GM13976 (cell line): Measurements from ENCODE around the gene YWHAQ.
"Not testable (repeated sequence)": the region's sequence is repeated elsewhere in the genome, so short reads cannot be mapped to it uniquely, and the experiment has no call there.

Experiments
- DNase-seq: peaks from one replicate; pipeline ENCODE4 v3.0.0; 2012; ENCODE audit warnings: low spot score
- CTCF ChIP-seq: IDR thresholded peaks from 2 replicates; pipeline ENCODE4 v1.5.1; 2012; ENCODE audit warnings: borderline replicate concordance, mild to moderate bottlenecking; ENCODE audit not compliant: insufficient read depth; ENCODE audit errors: extremely low read depth, missing control alignments, control extremely low read depth
- in situ Hi-C: fragments of 300-500 bp; cut with MboI; formaldehyde crosslinking; loops from one replicate; pipeline ENCODE4 v1.12.0; 2022; ENCODE audit warnings: low sequenced_read_pairs, mixed read lengths, inconsistent platforms; ENCODE audit not compliant: unreplicated experiment

Gene YWHAQ

GRCh38 chr2:9586465-9586864 lies 44.3 kb downstream of the YWHAQ start:
- TF ChIP-seq CTCF: no peak
- DNase-seq: no peak
- in situ Hi-C loops: no loop called here

GRCh38 chr2:9585486-9585885 lies 45.3 kb downstream of the YWHAQ start:
- in situ Hi-C loops: no loop called here
- DNase-seq: no peak

GRCh38 chr2:9584902-9585301 lies 45.9 kb downstream of the YWHAQ start:
- DNase-seq, in situ Hi-C loops: not testable (repeated sequence)

More at GRCh38 chr2:9585486-9585885, 45.3 kb downstream of the YWHAQ start:
- no peak for TF ChIP-seq CTCF

- in situ Hi-C loops: no loop called here
- DNase-seq: no peak
- TF ChIP-seq CTCF: no peak
These were observed 48.2 kb downstream of the YWHAQ start for GRCh38 chr2:9582624-9583023.

DNA sequence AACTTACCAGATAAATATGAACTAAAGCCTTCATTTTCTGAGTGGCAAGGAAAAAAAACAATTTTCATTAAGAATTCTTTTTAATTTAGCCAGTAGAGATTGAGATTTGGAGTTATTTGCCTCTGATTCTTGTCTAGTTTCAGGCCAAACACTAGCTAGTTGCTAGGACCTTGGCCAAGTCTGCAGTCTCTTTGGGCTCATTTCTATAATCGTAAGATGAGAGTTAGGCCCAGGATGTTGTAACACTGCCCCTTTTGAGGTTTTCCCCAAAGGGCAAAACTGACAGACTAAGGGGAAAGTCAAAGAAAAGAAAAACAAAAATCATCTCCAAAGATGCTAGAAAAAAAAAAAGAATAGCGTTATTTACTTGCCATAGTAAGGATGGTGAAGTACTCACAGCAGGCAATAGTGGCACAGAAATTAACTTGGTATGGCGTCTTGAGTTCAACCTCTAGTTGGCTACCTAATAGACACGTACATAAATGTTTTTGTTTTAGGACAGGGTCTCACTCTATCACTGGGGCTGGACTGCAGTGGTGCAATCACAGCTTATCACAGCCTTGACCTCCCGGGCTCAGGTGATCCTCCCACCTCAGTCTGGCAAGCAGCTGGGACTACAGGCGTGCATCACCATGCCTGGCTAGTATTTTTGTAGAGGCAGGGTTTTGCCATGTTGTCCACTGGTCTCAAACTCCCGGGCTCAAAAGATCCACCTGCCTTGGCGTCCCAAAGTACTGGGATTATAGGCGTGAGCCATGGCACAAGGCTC lies 52.1 kb downstream of the YWHAQ start:
- no peak for TF ChIP-seq CTCF
- no peak for DNase-seq
- in situ Hi-C loops: no loop called here

DNA sequence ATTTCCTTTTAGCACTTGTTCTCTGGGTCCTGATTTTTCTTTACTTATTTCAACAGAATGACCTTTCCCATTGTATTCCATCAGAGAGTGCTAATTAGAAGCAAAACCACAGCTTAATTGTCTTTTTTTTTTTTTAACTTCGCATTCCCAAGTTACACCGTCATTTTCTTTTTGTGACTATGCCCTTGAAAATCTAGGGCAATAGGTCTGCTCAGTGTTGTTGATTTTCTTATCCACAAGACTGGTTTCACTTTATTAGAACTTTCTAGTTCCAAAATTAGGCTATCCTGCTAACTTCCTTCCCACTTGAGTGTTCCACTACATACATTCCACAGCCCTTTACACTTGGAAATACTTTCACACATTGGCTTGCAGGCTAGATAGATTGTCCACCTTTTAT lies 56.5 kb downstream of the YWHAQ start:
- in situ Hi-C loops: no loop called here

More for the DNA sequence above, 56.5 kb downstream of the YWHAQ start:
- no peak for TF ChIP-seq CTCF
- no peak for DNase-seq
